Stomach (tissue), 4 donors: ENCODE data around the gene GPR15LG.

Experiments
- CTCF ChIP-seq, 7 experiments: fragments of 450-650 bp in 4 of 7; fragments of 200-600 bp in 3 of 7; sonication (generic) in 3 of 7; IDR thresholded peaks; one replicate each; pipeline ENCODE4 v1.5.1; 2016 to 2019; ENCODE audit warnings: antibody characterized with exemption in 7 of 7, control low read depth in 2 of 7, mild to moderate bottlenecking in 1 of 7
- EP300 ChIP-seq: sonication (generic); formaldehyde crosslinking; IDR thresholded peaks from one replicate; pipeline ENCODE4 v1.6.1; 2017; ENCODE audit warnings: antibody characterized with exemption
- POLR2A ChIP-seq, 4 donors: fragments of 450-650 bp; IDR thresholded peaks; one replicate each; pipeline ENCODE4 v1.6.1; 2016; ENCODE audit warnings: antibody characterized with exemption in 4 of 4, control low read depth in 2 of 4, mild to moderate bottlenecking in 1 of 4, moderate library complexity in 1 of 4
- POLR2AphosphoS5 ChIP-seq, 3 donors: sonication (generic); formaldehyde crosslinking; IDR thresholded peaks; one replicate each; pipeline ENCODE4 v1.6.1; 2016; ENCODE audit warnings: antibody characterized with exemption in 3 of 3

- TF ChIP-seq CTCF (IDR thresholded peaks at IDR 0.05) (no peak), POLR2A (IDR thresholded peaks at IDR 0.05) (no peak), EP300 (no peak), POLR2AphosphoS5 (IDR thresholded peaks at IDR 0.05) (no peak)
These were observed 8.0 kb downstream of the GPR15LG start for GRCh38 chr10:84181631-84182030.
